NT2/D1 (cell line): ENCODE measurements around the gene ANK3.

Source experiments
- SUZ12 ChIP-seq: IDR thresholded peaks from 2 replicates; pipeline ENCODE4 v1.6.1; 2011; ENCODE audit not compliant: insufficient read length, insufficient read depth; ENCODE audit errors: extremely low read depth
- ZNF274 ChIP-seq: IDR thresholded peaks from 2 replicates; pipeline ENCODE4 v1.6.1; 2011; ENCODE audit warnings: mild to moderate bottlenecking, low read depth, low read length

GRCh38 chr10:60385399-60385738, 4.3 kb downstream of the ANK3 start:
- TF ChIP-seq SUZ12 (no peak), ZNF274 (no peak)
